Measurements from ENCODE around the gene ASAH2. TPM values are rescaled to one million over a fixed set of nuclear protein-coding genes. Genes with fewer than 3 reads are reported as not detected.

ASAH2 gene
- total RNA-seq: 1 to 10 TPM; 5.6 to 8.7 TPM
- polyA plus RNA-seq (ENCODE audit: insufficient read depth, low read depth, low replicate concordance): 5.5 TPM
- long read RNA-seq, donor 1: 0 reads
- long read RNA-seq, donor 2: 0 reads

DNA sequence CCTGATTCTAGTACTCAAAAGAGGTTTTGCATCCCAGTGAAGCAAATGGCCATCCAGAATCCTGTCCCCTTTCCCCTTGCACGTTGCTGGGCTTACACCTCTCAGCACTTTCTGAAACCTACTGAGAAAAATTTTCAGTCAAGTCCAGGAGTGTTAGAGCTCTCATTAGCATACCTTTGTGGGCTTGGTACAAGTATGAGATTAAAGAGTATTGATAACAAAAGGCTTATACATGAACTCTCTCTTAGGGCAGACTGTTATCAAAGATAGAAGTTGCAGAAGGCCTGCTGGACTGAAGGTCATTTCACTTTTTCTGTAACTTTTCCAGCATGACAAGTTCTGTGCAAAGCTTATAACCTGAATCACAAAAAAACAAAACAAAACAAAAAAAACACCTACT, at the start of gene ASAH2:
Gene ASAH2 (minus strand): TSS at position 123 of the 400 bp plus-strand sequence. CDS start 2,906 bp downstream, outside the sequence.
- no peak within 1 kb of the TSS for H3K4me3 ChIP-seq
- H3K36me3 ChIP-seq (ENCODE audit: low read depth, missing control alignments): no peaks in the 10 kb centered on the region
- no peaks in the 10 kb centered on the region for H3K27me3 ChIP-seq
- TF ChIP-seq CTCF (IDR thresholded peaks at IDR 0.05) (no peak), POLR2A (IDR thresholded peaks at IDR 0.05) (no peak)
- WGBS, 2 donors: 50 to 80% methylated on average over 1 of the region's 1 CpG
- intact Hi-C loops (cut with DNase I; ENCODE audit: low total_unique reads): no loop called here
- DNase-seq: no peak
- H3K9me3 ChIP-seq: no peaks in the 10 kb centered on the region
- H3K4me1 ChIP-seq: no peaks in the 10 kb centered on the region
- H3K27ac ChIP-seq: no peak within 1 kb of the TSS

GRCh38 chr10:50299948-50300669, 48.8 kb upstream of the ASAH2 start:
- no peaks in the 10 kb centered on the region for H3K4me1 ChIP-seq
- no peak overlapping the region for H3K27ac ChIP-seq
- TF ChIP-seq POLR2A (IDR thresholded peaks at IDR 0.05) (no peak), CTCF (IDR thresholded peaks at IDR 0.05) (no peak)
- WGBS, 2 donors: 91 to 96% methylated on average over 1 of the region's 1 CpG
- no peaks in the 10 kb centered on the region for H3K36me3 ChIP-seq (ENCODE audit: low read depth, missing control alignments)
- no peaks in the 10 kb centered on the region for H3K27me3 ChIP-seq
- no peak overlapping the region for H3K4me3 ChIP-seq
- DNase-seq: no peak
- no peaks in the 10 kb centered on the region for H3K9me3 ChIP-seq
- intact Hi-C loops (cut with DNase I; ENCODE audit: low total_unique reads): no loop called here

DNA sequence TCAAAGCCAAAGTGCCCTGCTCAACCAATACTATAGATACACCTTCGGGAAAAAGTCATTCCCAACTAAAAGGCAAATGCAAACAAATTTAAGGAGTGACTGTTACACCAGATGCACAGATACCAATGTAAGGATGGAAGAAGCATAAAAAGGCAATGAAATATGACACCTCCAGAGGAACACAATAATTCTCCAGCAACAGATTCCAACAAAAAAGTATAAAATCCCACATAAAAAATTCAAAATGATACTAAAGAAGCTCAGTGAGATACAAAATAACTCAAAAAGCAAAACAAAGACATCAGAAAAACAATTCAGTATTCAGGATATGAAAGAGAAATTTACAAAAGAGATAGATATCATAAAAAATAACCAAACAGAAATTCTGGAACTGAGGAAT, 44.1 kb upstream of the ASAH2 start:
- DNase-seq: no peak
- Histone ChIP-seq H3K9me3 (no peaks in the 10 kb centered on the region), H3K27ac (no peak overlapping the region), H3K36me3 (ENCODE audit: low read depth, missing control alignments) (no peaks in the 10 kb centered on the region), H3K4me3 (no peak overlapping the region), H3K27me3 (no peaks in the 10 kb centered on the region), H3K4me1 (no peaks in the 10 kb centered on the region)
- WGBS, 2 donors: 92 to 93% methylated on average over 1 of the region's 1 CpG
- intact Hi-C loops (cut with DNase I; ENCODE audit: low total_unique reads): no loop called here
- TF ChIP-seq POLR2A (IDR thresholded peaks at IDR 0.05): no peak
- TF ChIP-seq CTCF (IDR thresholded peaks at IDR 0.05): no peak

GRCh38 chr10:50294582-50294981, 43.3 kb upstream of the ASAH2 start:
- no peak for TF ChIP-seq POLR2A (IDR thresholded peaks at IDR 0.05)
- TF ChIP-seq CTCF (IDR thresholded peaks at IDR 0.05): no peak
- Histone ChIP-seq H3K4me1 (no peaks in the 10 kb centered on the region), H3K27me3 (no peaks in the 10 kb centered on the region), H3K27ac (no peak overlapping the region), H3K9me3 (no peaks in the 10 kb centered on the region), H3K4me3 (no peak overlapping the region), H3K36me3 (ENCODE audit: low read depth, missing control alignments) (no peaks in the 10 kb centered on the region)
- intact Hi-C loops (cut with DNase I; ENCODE audit: low total_unique reads): no loop called here
- 100% methylated on average over 1 of the region's 1 CpG; no CpG with 5 or more reads in 1 of the 2 donors for WGBS, 2 donors
- DNase-seq: no peak
